HG02763 (cell line): ENCODE measurements around the gene GCFC2.
"Not testable (repeated sequence)": the region's sequence is repeated elsewhere in the genome, so short reads cannot be mapped to it uniquely, and the experiment has no call there.

Source experiments
- ATAC-seq: cut with Tn5 transposase; IDR thresholded peaks from one replicate; pipeline ENCODE4 v1.9.1; 2021; ENCODE audit warnings: mild to moderate bottlenecking, moderate library complexity; ENCODE audit not compliant: unreplicated experiment

GCFC2 gene

DNA sequence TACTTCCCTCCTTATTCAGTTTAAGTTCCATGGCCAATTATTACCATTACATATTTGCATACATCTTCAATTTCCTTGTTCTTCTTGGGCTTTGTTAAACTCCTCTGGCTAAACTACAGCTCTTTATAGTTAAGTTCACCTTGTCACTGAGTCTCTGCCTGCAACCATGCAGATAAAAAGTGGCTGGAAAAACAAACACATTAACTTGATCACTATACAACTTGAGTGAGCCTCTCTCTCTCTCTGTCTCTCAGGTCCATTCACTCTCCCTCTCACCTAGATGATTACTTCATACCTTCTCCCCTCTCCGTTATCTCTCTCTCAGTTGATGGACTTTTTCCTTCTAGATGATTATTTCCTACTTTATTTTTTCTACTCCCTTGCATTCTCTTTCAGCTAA, 30.3 kb downstream of the GCFC2 start:
- no peak for ATAC-seq

DNA sequence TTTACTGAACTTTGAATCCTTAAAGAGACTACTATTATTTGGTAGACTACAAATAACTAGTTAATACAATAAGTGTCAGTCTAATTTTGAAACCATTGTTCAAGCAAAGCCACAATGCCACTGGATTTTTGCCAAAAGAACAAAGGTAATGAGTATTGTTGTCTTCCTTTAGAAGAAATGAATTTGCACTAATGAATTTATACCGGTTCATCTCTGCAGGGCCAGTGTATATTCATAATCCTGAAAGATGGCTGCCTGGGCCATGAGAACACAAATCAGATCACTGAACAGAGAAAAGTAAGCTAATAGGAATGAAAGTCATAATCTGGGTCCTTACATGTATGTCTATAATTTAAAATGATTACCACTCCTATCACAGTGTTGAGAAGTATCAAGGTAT, 31.2 kb downstream of the GCFC2 start:
- no peak for ATAC-seq

DNA sequence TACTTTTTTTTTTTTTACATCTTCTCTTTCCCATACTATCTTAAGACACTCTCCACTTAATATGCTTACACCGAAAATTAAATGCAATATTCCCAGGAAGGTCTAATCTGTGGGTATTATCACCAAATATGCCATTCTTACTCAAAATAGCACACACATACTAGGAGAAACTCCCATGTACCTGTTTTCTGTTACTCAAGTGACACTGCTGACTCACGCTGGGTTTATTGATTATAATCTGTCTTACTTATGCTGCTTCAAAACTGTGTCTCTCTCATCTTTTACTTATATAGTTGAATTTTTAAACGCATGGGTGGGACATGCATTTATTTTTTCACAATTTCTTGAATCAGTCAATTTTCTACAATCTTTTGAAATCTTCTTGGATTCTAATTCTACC, 34.3 kb downstream of the GCFC2 start:
- ATAC-seq = no peak

- ATAC-seq = no peak
Observed at GRCh38 chr2:75675908-75676307, 34.8 kb downstream of the GCFC2 start.

DNA sequence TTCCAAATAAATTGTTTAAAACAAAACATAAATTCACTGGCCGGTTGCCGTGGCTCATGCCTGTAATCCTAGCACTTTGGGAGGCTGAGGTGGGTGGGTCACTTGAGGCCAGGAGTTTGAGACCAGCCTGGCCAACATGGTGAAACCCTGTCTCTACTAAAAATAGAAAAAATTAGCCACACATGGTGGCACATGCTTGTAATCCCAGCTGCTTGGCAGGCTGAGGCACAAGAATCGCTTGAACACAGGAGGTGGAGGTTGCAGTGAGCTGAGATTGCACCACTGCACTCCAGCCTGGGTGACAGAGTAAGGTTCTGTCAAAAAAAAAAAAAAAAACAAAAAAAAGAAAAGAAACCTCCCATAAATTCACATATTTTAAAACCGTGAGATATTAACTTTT, 35.3 kb downstream of the GCFC2 start:
- not testable (repeated sequence) for ATAC-seq

- no peak for ATAC-seq
Observed at GRCh38 chr2:75667884-75668283, 42.8 kb downstream of the GCFC2 start.

DNA sequence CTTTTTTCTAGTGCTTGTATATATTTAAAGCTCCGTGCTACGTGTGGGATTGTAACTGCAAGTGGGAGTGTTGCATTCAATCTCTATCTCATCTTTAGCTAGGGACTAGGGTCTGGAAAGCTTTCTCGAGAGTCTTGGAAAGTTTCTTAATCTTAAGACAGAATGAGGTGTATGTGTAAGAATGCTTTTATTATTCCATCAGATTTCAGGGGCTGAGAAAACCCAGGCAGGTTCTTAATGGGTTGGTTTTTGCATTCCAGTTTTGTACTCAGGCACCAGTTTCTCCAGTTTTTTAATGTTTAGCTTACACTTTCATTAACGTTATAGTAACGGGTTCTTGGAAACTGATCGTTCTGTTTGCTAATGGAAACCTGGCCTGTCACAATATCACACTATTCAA, 43.8 kb downstream of the GCFC2 start:
- no peak for ATAC-seq

DNA sequence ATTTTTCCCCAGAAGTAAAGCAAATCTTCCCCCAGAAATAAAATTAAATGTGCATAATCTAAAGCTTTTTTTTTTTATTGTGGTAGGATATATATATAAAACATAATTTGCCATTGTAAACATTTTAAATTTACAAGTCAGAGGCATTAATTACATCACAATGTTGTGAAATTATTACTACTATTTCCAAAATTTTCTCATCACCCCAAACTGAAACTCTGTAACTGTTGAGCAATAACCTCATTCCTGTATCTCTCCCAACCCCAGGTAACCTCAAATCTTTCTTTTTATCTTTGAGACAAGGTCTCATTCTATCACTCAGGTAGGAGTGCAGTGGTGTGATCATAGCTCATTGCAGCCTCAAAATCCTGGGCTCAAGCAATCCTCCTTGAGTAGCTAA, 52.9 kb downstream of the GCFC2 start:
- no peak for ATAC-seq

DNA sequence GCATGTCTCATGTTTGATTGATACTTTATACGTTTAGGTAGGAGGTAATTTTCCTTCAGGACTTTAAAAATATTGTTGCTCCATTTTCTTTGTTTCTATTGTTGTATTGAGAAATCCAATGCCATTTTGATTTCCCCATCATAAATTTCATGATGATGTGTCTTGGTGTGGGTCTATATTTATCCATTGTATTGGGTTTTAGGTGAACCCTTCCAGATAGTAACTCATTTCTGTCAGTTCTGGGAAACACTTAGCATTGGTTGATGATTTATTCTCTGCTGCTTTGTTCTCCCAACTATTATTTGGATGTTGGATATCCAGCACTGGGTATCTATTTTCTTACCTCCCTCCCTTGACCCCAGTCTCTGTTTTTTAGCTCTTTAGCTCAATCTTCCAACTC, 54.2 kb downstream of the GCFC2 start:
- ATAC-seq = no peak

- no peak for ATAC-seq
Observed at GRCh38 chr2:75655861-75656260, 54.9 kb downstream of the GCFC2 start.

DNA sequence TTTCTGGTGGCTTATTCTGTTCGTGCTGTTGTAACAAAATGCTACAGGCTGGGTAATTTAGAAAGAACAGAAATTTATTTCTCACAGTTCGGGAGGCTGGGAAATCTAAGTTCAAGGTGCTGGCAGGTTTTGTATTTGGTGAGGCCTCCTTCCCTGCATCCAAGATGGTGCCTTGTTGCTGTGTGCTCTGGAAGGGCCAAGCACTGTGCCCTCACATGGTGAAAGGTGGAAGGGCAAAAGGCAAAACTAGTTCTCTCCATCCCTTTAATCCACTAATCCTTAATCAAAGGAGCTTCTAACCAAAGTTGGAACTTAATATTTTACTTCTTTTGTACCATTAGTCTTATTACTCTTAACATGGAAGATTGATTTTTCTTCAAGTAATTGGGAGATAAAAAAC, 56.7 kb downstream of the GCFC2 start:
- no peak for ATAC-seq

DNA sequence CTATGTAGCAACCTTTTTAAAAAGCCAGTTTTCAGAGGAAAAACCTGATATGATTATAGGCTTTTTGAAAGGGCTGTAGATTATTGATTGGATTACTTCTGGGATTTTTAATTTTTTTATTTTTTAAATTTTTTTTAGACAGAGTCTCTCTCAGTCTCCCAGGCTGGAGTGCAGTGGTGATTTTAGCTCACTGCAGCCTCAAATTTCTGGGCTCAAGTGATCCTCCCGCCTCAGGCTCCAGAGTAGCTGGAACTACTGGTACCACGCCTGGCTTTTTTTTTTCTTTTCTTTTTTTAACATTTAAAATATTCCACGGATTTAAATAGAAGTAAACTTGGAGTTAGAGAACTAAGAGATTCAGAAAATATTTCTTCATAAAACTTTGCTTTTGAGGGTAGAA, 62.9 kb downstream of the GCFC2 start:
- ATAC-seq = no peak

DNA sequence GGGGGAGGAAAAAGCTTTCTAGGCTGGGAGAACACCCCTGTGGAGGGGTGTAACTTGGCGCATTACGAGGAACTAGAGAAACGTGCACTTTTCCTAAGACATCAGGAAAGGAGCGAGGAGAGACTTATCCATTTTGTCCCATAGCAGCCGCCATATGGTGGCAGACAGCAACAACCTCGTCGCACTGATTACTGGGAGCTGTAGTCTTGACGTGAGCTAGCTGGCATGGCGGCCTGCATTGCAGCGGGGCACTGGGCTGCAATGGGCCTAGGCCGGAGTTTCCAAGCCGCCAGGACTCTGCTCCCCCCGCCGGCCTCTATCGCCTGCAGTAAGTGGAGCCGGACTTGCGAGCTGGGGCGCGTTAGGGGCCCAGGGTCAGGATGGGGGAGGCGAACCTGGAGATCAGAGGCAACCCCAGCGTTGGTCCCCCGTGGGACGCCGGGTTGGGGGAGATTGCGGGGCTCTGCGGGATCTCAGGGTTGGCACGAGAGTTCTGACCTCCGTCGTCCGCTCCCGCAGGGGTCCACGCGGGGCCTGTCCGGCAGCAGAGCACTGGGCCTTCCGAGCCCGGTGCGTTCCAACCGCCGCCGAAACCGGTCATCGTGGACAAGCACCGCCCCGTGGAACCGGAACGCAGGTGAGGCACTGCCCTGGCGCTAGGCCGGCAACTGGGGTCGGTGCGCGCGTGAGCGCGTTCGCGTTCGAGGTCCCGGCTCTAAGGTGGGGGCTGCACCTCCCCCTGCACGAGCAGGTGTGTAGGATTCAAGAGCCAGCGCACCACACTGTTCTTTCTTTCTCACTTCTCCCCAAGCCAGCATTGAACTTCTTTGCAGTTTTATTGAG, 63.9 kb downstream of the GCFC2 start, which contains the start of gene MRPL19:
Gene MRPL19, plus strand, starts transcription at position 201 of the 843 bp plus-strand sequence. Its CDS starts 25 bp downstream, at position 226.
- peak; percentile 97 for ATAC-seq

- ATAC-seq = no peak
Observed at GRCh38 chr2:75646090-75646582, 64.6 kb downstream of the GCFC2 start.

DNA sequence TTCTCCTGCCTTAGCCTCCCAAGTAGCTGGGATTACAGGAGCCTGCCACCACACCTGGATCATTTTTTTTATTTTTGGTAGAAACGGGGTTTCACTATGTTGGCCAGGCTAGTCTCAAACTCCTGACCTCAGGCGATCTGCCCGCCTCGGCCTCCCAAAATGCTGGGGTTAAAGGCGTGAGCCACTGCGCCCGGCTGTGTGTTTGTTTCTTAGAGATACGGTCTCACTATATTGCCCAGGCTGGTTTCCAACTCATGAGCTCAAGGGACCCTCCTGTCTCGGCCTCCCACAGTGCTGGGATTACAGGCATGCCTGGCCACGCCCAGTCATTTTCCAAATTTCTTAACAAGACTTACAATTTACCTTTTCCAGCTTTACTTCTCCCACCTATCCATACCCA, 65.1 kb downstream of the GCFC2 start:
- ATAC-seq = no peak

DNA sequence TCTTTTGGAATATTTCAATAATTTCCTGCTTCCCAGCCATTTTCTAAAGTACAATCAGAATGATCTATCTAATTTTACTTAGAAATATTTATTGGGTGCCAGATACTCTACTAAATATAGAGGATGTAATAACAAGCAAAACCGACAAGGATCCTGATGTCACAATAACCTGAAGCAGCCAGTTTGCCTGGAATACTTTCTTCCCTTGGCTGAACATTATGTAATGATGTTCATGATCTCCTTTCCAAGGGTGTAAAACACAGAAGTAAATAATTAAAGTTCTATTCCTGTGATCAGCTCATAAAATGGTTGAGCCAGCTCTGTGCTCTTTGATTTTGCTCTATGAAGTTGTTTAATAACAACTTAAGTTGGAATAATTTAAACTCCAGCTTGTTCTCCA, 66.7 kb downstream of the GCFC2 start:
- no peak for ATAC-seq

- no peak for ATAC-seq
Observed at GRCh38 chr2:75641587-75641986, 69.1 kb downstream of the GCFC2 start.

DNA sequence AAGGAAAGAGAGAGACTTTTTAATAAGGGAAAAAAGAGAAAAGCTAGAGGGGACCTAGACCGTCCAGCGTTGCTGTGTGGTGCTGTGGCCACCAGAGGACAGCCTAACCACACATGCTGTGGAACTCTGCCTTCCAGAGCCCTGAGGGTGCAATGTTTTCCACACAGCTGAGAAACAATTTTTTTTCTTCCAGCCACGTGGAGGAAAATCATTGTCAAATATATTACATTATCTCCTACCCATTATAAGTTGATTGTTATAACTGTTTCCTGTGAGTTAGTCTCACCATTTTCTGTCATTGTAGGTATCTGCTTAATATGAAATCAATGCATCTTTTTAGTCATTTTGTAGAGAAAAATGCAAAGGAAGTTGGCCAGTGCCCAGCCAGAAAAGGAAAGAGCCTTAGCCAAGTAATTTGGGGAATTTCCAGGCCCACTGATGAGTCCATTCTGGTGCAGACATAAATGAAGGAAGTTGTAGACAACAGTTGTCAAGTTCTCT, 70.0 kb downstream of the GCFC2 start:
- ATAC-seq = peak; percentile 98

GRCh38 chr2:75637568-75637967, 73.1 kb downstream of the GCFC2 start:
- no peak for ATAC-seq

DNA sequence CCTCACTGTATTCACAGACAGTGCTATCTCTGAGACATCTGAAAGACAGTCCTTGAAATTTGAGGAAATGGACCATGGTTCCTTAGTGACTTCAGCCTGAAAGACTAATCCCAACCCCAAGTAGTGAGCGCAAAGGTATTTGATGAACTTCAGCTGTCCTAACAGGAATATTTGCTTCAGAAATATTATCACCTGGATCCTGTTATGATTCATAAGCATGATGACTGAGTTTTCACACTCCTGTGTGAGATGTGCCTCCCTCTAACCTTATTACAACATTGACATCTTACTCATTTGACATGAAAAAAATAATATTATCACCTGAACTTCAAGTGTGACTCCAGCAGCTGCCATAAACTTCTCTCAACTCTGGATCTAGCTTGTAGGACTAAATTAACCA, 75.8 kb downstream of the GCFC2 start:
- no peak for ATAC-seq

- no peak for ATAC-seq
Observed at GRCh38 chr2:75633620-75634019, 77.1 kb downstream of the GCFC2 start.

GRCh38 chr2:75632813-75633212, 77.9 kb downstream of the GCFC2 start:
- no peak for ATAC-seq
